ENCODE data around the gene MYOM3.

DNA sequence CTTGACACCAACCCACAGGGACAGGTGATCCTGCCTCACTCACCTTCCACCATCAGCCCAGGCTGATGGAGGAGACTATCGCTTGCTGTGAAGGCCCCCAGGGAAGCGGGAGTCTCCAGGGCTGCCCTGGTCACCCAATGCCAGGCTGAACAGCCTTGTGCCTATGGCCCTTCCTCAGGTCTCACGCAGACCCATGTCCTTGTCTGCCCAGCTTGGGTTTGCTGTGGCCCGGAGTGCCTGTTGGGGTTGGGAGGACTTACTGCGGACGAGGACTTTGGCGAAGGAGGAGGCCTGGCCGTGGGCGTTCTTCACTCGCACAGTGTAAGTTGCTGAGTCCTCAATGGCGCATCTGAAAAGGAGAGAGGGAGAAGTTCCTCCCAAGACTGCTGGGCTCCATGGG, 14.3 kb downstream of the MYOM3 start:
- TF ChIP-seq, protein P1, sequence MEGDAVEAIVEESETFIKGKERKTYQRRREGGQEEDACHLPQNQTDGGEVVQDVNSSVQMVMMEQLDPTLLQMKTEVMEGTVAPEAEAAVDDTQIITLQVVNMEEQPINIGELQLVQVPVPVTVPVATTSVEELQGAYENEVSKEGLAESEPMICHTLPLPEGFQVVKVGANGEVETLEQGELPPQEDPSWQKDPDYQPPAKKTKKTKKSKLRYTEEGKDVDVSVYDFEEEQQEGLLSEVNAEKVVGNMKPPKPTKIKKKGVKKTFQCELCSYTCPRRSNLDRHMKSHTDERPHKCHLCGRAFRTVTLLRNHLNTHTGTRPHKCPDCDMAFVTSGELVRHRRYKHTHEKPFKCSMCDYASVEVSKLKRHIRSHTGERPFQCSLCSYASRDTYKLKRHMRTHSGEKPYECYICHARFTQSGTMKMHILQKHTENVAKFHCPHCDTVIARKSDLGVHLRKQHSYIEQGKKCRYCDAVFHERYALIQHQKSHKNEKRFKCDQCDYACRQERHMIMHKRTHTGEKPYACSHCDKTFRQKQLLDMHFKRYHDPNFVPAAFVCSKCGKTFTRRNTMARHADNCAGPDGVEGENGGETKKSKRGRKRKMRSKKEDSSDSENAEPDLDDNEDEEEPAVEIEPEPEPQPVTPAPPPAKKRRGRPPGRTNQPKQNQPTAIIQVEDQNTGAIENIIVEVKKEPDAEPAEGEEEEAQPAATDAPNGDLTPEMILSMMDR (IDR thresholded peaks at IDR 0.05) = no peak
- TF ChIP-seq POLR2A (IDR thresholded peaks at IDR 0.05) (no peak), POLR2AphosphoS5 (IDR thresholded peaks at IDR 0.05; ENCODE audit: insufficient read depth in 1 of 2, low read depth in 1 of 2) (no peak)

Data from vagina (tissue), 2 donors.